Spleen (tissue), 11 donors: Measurements from ENCODE around the gene CHIA. TPM values are rescaled to one million over a fixed set of nuclear protein-coding genes. Genes with fewer than 3 reads are reported as not detected.

Source experiments
- DNase-seq: peaks from one replicate; pipeline ENCODE4 v3.0.0-alpha.2; 2020
- H3K27ac ChIP-seq, 8 donors: fragments of 200-600 bp; sonication (generic) in 7 of 8; 1 replicate in 4 of 8; 2 replicates in 4 of 8; pipeline versions ENCODE4 v1.5.0 to v1.8.0; 2016 to 2021; ENCODE audit warnings: inconsistent platforms in 4 of 8, mild to moderate bottlenecking in 4 of 8, moderate library complexity in 1 of 8
- H3K27me3 ChIP-seq, 7 donors: fragments of 200-600 bp; sonication (generic) in 6 of 7; replicated peaks in 1 of 7; 1 replicate in 4 of 7; 2 replicates in 3 of 7; pipeline versions ENCODE4 v1.5.0 to v1.8.0; 2016 to 2021; ENCODE audit warnings: inconsistent platforms in 3 of 7, mild to moderate bottlenecking in 1 of 7
- H3K36me3 ChIP-seq, 6 donors: fragments of 200-600 bp; sonication (generic) in 5 of 6; 1 replicate in 4 of 6; 2 replicates in 2 of 6; pipeline versions ENCODE4 v1.5.0 to v1.8.0; 2016 to 2021; ENCODE audit warnings: inconsistent platforms in 2 of 6
- H3K4me1 ChIP-seq, 6 donors: fragments of 200-600 bp; sonication (generic) in 5 of 6; 1 replicate in 3 of 6; 2 replicates in 3 of 6; pipeline versions ENCODE4 v1.5.0 to v1.8.0; 2016 to 2021; ENCODE audit warnings: inconsistent platforms in 3 of 6
- H3K4me3 ChIP-seq, 8 donors: fragments of 200-600 bp; sonication (generic) in 7 of 8; 1 replicate in 4 of 8; 2 replicates in 4 of 8; pipeline versions ENCODE4 v1.5.0 to v1.8.0; 2016 to 2021; ENCODE audit warnings: inconsistent platforms in 4 of 8, mild to moderate bottlenecking in 4 of 8, moderate library complexity in 2 of 8
- H3K9me3 ChIP-seq, 8 donors: fragments of 200-600 bp; sonication (generic) in 7 of 8; 1 replicate in 4 of 8; 2 replicates in 4 of 8; pipeline versions ENCODE4 v1.5.0 to v1.8.0; 2016 to 2021; ENCODE audit warnings: inconsistent platforms in 4 of 8
- CTCF ChIP-seq, 11 experiments: fragments of 200-600 bp in 7 of 11; fragments of 450-650 bp in 4 of 11; sonication (generic) in 4 of 11; IDR thresholded peaks in 8 of 11; conservative IDR thresholded peaks in 3 of 11; 1 replicate in 7 of 11; 2 replicates in 4 of 11; pipeline versions ENCODE4 v1.4.0 to v1.8.0; 2016 to 2021; ENCODE audit warnings: antibody characterized with exemption in 11 of 11, inconsistent platforms in 4 of 11, mild to moderate bottlenecking in 1 of 11
- POLR2A ChIP-seq, 3 donors: fragments of 450-650 bp; IDR thresholded peaks; one replicate each; pipeline ENCODE4 v1.5.1; 2017; ENCODE audit warnings: antibody characterized with exemption in 3 of 3, mild to moderate bottlenecking in 1 of 3
- POLR2AphosphoS5 ChIP-seq, 3 donors: sonication (generic); formaldehyde crosslinking; IDR thresholded peaks; one replicate each; pipeline ENCODE4 v1.5.1; 2017; ENCODE audit warnings: antibody characterized with exemption in 3 of 3
- WGBS, 5 donors: extraction: QIAGEN DNeasy Blood & Tissue Kit in 3 of 5; methylation state at CpG; one replicate each; pipeline versions ENCODE4 v1.1.5 to v1.1.7; 2013 to 2018; 5-methylcytosine and 5-hydroxymethylcytosine counted together
- intact Hi-C: fragments of 100-400 bp; cut with DNase I; formaldehyde crosslinking; loops from one replicate; pipeline ENCODE4 v1.15.0; 2023; ENCODE audit warnings: low total_unique reads
- polyA plus RNA-seq, 3 donors: library from polyadenylated mRNA; stranded (reverse); fragments of 200-250 nt; gene quantifications; one replicate each; pipeline ENCODE4 v1.2.1, GENCODE V29; 2013
- total RNA-seq, 7 donors: library from RNA; depleted of rRNA in 3 of 7; stranded (reverse); fragments of >200 nt in 3 of 7; fragmentation: NEBNext Ultra II Directional in 4 of 7; extraction: Animal tissue kit (Norgen Biotek cat#: 25700) in 4 of 7; gene quantifications; one replicate each; pipeline versions ENCODE4 v1.1.0 to v1.2.1, GENCODE V29; 2016 to 2021
- donor health status: healthy with polysubstance abuse.
- donor health status: DM: no; HTN: no; CAD: no; lungs with moderate emphysema.
- donor health status: DM: no; HTN: no; CAD: no.
- donor health status: Bipolar disorder and iron deficiency.
- donor health status: healthy.
- donor health status: DM: no; HTN: no; CAD: no.
- donor health status: DM: yes; HTN: yes; CAD: no.

Gene CHIA
- total and polyA plus RNA-seq, 10 donors, result 0.14 TPM; not detected in 9

DNA sequence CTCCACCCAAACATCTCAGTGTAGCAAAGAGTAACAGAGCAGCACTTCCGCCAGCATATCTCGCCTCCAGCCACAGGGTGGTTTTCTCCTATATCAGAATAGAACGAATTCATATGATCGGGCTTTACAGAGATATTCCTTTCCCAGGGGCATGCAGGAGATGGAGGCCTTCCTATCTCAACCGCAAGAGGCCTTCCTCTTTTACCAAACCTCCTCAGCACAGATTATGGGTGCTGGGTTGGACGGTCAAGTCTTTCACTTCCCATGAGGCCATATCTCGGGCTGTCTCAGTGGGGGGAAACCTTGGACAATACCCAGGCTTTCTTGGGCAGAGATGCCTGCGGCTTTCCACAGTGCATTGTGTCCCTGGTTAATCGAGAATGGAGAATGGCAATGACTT is 71.1 kb downstream of the CHIA start:
- peaks cover 0 to 12% (median 0%) of the 10 kb centered on the region in 7 donors for H3K27me3 ChIP-seq
- H3K4me3 ChIP-seq, result no peak overlapping the region
- TF ChIP-seq POLR2A (IDR thresholded peaks at IDR 0.05), result no peak
- no peak for TF ChIP-seq POLR2AphosphoS5 (IDR thresholded peaks at IDR 0.05)
- TF ChIP-seq CTCF (IDR thresholded peaks at IDR 0.05 in 8 of 11, conservative IDR thresholded peaks at IDR 0.05 in 3 of 11), result no peak
- no peak for DNase-seq
- H3K4me1 ChIP-seq, result no peaks in the 10 kb centered on the region
- intact Hi-C loops, result no loop called here
- H3K27ac ChIP-seq, result no peak overlapping the region
- WGBS, 5 donors, result 79 to 92% (median 83%) methylated on average over 9 of the region's 9 CpGs
- H3K9me3 ChIP-seq, result no peaks in the 10 kb centered on the region
- no peaks in the 10 kb centered on the region for H3K36me3 ChIP-seq

DNA sequence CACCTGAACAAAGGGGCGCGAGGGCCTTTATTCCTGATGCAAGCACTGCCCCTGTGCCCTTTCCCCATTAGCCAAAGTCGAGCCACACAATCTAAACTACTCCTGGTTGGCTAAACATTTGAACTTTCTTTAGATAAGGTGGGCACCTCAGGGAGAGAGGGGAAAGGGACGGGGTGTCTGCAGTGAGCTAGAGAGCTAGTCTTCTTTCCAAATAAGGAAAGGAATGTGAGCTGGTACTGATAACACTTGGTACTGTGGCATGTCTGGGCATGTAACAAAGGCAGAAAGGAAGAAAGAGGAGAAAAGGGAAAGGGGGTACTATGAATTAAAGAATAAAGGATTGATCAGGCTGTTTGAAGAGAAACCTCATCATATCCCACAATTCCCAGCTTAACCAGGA is 74.0 kb downstream of the CHIA start:
- intact Hi-C loops, result no loop called here
- 59 to 69% (median 62%) methylated on average over 4 of the region's 4 CpGs for WGBS, 5 donors

GRCh38 chr1:111366256-111366655 is 75.6 kb downstream of the CHIA start:
- Histone ChIP-seq H3K4me1 (no peaks in the 10 kb centered on the region), H3K4me3 (no peak overlapping the region), H3K9me3 (no peaks in the 10 kb centered on the region), H3K36me3 (no peaks in the 10 kb centered on the region), H3K27ac (no peak overlapping the region), H3K27me3 (peaks cover 0 to 21% (median 0%) of the 10 kb centered on the region in 7 donors)
- intact Hi-C loops, result no loop called here
- no peak for TF ChIP-seq POLR2AphosphoS5 (IDR thresholded peaks at IDR 0.05)
- TF ChIP-seq POLR2A (IDR thresholded peaks at IDR 0.05), result no peak
- TF ChIP-seq CTCF (IDR thresholded peaks at IDR 0.05 in 8 of 11, conservative IDR thresholded peaks at IDR 0.05 in 3 of 11), result no peak
- 62 to 80% (median 67%) methylated on average over 1 of the region's 1 CpG for WGBS, 5 donors
- DNase-seq, result no peak

More for the DNA sequence above, 74.0 kb downstream of the CHIA start:
- H3K27ac ChIP-seq, result no peak overlapping the region
- H3K4me1 ChIP-seq, result no peaks in the 10 kb centered on the region
- no peak overlapping the region for H3K4me3 ChIP-seq
- DNase-seq, result no peak
- no peak for TF ChIP-seq CTCF (IDR thresholded peaks at IDR 0.05 in 8 of 11, conservative IDR thresholded peaks at IDR 0.05 in 3 of 11)
- no peak for TF ChIP-seq POLR2AphosphoS5 (IDR thresholded peaks at IDR 0.05)
- TF ChIP-seq POLR2A (IDR thresholded peaks at IDR 0.05), result no peak
- H3K36me3 ChIP-seq, result no peaks in the 10 kb centered on the region
- H3K9me3 ChIP-seq, result no peaks in the 10 kb centered on the region
- peaks cover 0 to 21% (median 0%) of the 10 kb centered on the region in 7 donors for H3K27me3 ChIP-seq

DNA sequence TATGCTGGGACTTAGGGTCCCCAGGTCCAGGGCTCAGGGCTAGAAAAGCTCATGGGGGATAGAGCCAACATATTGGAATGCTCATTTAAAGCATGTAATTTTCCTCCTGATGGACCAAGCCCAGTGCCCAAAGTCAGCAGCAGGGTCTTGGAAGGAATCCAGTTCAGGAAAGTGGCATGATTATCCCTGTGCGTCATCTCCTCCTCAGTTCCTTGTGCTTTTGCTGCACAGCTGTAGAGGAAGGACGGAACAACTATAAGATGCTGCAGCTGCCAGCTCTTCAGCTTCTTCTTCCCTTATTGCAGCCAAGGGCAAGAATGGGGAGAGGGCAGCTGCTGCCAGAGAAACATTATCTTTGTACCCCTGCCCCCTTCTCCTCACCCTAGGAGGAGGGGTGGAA is 78.5 kb downstream of the CHIA start:
- Histone ChIP-seq H3K4me1 (no peaks in the 10 kb centered on the region), H3K36me3 (no peaks in the 10 kb centered on the region), H3K9me3 (no peaks in the 10 kb centered on the region), H3K4me3 (no peak overlapping the region), H3K27ac (no peak overlapping the region), H3K27me3 (peaks cover 0 to 30% (median 0%) of the 10 kb centered on the region in 7 donors)
- intact Hi-C loops, result no loop called here
- no peak for TF ChIP-seq POLR2A (IDR thresholded peaks at IDR 0.05)
- no peak for DNase-seq
- 64 to 88% (median 71%) methylated on average over 2 of the region's 2 CpGs for WGBS, 5 donors

DNA sequence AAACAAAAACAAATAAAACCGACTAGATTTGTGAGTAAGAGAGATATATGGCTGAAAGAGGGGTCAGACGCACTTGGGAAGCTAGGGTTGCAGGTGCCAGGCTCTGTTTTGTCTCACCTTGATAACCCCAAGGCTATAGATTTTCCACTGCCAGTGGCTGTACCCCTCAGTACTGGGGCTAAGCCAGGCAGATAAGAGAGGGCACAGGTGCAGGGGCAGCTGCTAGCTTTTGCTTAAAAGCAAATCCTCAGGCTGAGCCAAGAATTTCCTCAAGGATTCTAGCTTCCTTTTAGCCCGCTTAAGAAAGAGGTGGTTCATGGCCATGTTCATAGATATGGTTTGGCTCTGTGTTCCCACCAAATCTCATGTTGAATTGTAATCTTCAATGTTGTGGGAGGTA is 79.0 kb downstream of the CHIA start:
- H3K27ac ChIP-seq, result no peak overlapping the region
- no peak overlapping the region for H3K4me3 ChIP-seq
- no peaks in the 10 kb centered on the region for H3K36me3 ChIP-seq
- no peak for DNase-seq
- 62 to 72% (median 70%) methylated on average over 3 of the region's 3 CpGs for WGBS, 5 donors
- H3K4me1 ChIP-seq, result no peaks in the 10 kb centered on the region
- TF ChIP-seq CTCF (IDR thresholded peaks at IDR 0.05 in 8 of 11, conservative IDR thresholded peaks at IDR 0.05 in 3 of 11), result no peak
- no peak for TF ChIP-seq POLR2A (IDR thresholded peaks at IDR 0.05)
- TF ChIP-seq POLR2AphosphoS5 (IDR thresholded peaks at IDR 0.05), result no peak
- H3K9me3 ChIP-seq, result no peaks in the 10 kb centered on the region
- intact Hi-C loops, result no loop called here
- H3K27me3 ChIP-seq, result peaks cover 0 to 28% (median 0%) of the 10 kb centered on the region in 7 donors
